Measurements from ENCODE around the gene MDP1.

The MDP1 gene

DNA sequence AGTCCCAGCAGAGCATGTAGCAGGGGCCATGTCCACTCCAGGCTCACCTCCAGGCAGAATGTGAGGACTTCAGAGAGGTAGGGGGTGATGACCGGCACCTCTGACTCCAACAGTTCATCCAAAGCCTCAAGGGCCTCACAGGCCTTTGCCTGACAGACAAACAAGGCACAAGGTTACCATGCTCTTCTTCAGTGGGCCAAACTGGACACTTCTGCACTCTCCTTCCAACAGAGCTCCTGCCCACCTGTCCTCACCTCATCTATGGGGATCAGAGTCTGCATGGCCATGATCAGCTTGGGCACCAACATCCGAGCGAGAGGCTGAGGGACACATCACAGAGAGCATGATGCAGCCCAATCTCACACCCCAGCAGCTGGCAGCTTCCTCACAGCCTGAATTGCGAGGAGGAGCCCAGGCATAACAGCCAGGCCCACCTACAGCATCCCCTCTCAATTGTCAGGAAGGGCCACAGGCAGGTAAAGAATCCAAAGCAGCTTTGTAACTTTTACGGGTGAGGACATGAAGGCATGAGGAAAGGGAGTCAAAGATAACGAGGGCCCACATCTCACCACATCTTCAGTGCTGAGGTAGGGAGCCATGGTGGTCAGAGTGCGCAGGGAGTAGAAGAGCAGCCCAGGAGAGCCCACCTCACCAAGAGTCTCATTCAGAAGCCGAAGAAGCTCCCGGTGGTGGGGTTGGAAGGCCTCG, 28.9 kb downstream of the MDP1 start:
- DNase-seq (ENCODE audit: low spot score) = no peak
- TF ChIP-seq, protein P1, sequence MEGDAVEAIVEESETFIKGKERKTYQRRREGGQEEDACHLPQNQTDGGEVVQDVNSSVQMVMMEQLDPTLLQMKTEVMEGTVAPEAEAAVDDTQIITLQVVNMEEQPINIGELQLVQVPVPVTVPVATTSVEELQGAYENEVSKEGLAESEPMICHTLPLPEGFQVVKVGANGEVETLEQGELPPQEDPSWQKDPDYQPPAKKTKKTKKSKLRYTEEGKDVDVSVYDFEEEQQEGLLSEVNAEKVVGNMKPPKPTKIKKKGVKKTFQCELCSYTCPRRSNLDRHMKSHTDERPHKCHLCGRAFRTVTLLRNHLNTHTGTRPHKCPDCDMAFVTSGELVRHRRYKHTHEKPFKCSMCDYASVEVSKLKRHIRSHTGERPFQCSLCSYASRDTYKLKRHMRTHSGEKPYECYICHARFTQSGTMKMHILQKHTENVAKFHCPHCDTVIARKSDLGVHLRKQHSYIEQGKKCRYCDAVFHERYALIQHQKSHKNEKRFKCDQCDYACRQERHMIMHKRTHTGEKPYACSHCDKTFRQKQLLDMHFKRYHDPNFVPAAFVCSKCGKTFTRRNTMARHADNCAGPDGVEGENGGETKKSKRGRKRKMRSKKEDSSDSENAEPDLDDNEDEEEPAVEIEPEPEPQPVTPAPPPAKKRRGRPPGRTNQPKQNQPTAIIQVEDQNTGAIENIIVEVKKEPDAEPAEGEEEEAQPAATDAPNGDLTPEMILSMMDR (IDR thresholded peaks at IDR 0.05) = no peak
- peak overlapping the region; percentile 90 for H3K4me3 ChIP-seq
- H3K27ac ChIP-seq = no peak overlapping the region

DNA sequence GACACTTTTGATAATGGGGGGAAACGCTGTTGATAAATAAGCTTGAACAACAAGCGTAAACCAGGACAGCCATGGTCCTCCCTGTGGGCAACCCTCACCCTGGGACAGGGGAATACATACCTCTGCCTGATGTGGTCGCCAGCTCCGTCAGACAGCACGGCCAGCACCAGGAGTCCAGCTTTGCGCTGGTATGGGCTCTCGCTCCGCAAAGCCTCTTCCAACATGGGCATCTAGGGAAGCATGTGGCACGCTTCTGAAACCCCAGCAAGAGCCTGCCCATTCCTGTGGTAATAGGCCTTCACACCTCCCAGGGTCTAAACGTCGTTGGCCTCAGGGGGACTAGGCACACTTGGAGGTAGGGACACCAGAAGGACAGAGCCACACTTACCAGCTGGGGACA, 30.1 kb downstream of the MDP1 start:
- H3K4me3 ChIP-seq = no peak overlapping the region
- TF ChIP-seq, protein P1 (IDR thresholded peaks at IDR 0.05) = no peak
- no peak for DNase-seq (ENCODE audit: low spot score)
- no peak overlapping the region for H3K27ac ChIP-seq

DNA sequence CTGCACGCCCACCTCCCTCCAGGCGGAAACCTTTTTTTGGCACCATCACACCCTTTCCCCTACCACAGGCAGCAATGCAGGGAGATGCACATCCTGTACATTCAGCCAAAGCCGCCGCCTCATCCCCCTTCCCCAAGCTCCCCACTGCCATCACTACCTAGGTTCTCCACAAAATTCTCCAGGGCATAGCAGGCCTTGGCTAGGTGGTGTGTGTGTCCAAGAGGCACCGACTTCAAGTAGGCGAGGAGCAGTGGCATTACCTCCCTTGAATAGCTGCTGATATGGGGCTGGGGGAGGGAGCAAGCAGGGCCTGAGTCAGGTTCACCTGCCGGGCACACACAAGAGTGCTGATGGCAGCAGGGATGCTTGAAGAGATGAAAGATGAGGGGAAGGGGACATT, 30.8 kb downstream of the MDP1 start:
- DNase-seq (ENCODE audit: low spot score) = no peak
- Histone ChIP-seq H3K4me3 (no peak overlapping the region), H3K27ac (no peak overlapping the region)
- TF ChIP-seq, protein P1 (IDR thresholded peaks at IDR 0.05) = no peak

DNA sequence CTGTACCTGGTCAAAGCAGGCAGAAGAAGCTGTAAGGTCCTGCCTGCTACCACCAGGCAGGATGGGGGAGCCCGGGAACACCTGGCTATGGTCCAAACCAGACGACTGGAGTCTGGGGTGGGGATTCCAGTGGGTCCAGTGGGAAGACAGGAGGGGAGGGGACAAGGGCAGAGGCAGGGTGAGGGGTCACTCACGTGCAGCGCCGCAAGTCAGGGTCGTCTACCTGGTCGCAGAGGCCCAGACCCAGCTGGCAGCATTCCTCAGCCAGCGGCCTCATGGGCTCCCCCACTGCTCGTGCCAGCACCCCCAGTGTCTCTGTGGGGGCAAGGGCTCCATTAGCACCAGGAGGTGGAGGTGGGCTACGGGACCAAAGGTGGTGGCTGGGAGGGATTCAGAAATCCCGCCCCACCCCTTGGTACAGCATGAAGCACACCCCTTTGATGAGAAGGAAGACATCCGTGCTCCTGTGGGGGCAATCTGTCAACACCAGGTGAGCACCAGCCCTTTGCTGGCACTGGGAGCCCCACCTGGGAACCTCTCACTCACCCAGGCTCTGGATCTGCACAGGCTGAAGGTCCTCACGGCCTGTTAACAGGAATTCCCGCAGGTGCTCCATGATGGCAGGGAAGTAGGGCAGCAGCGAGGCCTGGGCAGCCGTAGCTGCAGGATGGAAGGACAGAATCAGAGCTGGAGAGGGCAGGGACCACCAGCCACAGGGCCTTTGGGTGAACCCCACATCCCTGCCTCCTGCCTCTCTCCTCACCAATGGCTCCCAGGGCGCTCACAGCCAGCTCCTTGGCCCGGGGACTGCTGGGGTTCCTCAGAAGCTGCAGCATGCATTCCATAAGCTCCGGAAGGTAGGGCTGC, 31.5 kb downstream of the MDP1 start:
- peak; percentile 72 for DNase-seq (ENCODE audit: low spot score)
- no peak overlapping the region for H3K27ac ChIP-seq
- TF ChIP-seq, protein P1 (IDR thresholded peaks at IDR 0.05) = no peak
- H3K4me3 ChIP-seq = no peak overlapping the region

DNA sequence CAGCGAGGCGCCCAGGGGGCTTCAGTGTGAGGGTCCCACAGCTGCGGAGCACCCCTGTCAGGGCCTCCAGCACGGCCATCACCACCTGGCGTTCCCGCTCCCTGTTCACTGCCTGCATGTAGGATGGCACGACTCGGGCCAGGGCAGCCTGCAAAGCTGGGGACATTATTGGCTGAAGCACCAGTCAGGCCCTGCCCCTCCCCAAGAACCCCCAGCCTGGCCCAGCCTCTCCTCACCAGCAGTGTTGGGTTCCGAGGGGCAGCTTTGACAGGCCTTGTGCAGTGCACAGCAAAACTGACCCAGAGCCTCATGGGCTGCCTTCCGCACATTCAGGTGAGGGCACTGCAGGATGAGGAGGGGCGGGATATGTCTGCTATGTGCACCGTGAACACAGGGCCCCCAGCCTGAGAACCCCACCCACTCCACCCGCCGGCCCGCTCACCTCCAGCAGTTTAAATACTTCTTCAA, 32.8 kb downstream of the MDP1 start:
- TF ChIP-seq, protein P1 (IDR thresholded peaks at IDR 0.05) = no peak
- no peak overlapping the region for H3K4me3 ChIP-seq
- peak; percentile 70 for DNase-seq (ENCODE audit: low spot score)
- H3K27ac ChIP-seq = no peak overlapping the region

DNA sequence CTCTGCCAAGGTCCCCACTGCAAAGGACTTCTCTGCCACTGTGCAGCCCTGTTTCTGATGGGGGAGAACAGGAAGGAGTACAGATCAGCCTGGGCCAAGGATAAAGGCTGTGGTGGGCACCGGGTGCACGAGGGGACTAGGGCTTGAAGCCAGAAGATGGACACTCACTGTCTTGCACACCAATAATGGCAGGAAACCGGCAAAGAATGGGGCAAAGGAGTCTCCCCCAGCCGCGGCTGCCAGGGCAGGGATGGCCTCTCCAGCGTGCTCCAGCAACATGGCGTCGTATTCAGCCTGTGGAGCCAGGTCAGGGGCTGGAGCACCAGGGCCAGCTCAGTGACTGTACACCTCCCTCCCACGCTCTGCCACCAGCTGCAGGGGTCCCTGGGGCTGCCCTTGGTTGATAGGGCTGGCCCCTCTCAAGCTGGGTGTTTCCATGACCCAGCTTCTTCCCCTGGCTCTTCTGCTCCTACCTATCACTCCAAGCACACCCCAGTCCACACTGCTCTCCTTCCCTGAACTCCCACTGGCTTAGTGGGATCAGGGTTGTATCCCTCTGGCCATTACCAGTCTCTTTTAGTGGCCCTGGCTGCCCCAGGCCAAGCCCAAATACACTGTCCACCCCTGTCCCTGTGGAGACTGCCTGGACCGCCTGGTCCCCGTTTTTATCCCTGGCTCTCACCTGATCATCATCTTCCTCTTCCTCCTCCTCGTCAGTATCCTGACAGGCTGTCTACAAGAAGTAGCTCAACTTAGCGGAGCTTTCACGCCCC, 33.6 kb downstream of the MDP1 start:
- TF ChIP-seq, protein P1 (IDR thresholded peaks at IDR 0.05) = no peak
- peak; percentile 71 for DNase-seq (ENCODE audit: low spot score)
- Histone ChIP-seq H3K27ac (no peak overlapping the region), H3K4me3 (no peak overlapping the region)
